Muscle of leg (tissue), 16 donors: ENCODE data around the gene ARPC5. TPM values are rescaled to one million over a fixed set of nuclear protein-coding genes. Genes with fewer than 3 reads are reported as not detected.
"Not testable (repeated sequence)": the region's sequence is repeated elsewhere in the genome, so short reads cannot be mapped to it uniquely, and the experiment has no call there.

Experiments used
- DNase-seq: peaks from one replicate; pipeline ENCODE4 v3.0.0; 2013
- H3K27ac ChIP-seq: one replicate; pipeline ENCODE4 v1.5.1; 2013; ENCODE audit warnings: mild to moderate bottlenecking, low read length, control low read depth
- H3K27me3 ChIP-seq: one replicate; pipeline ENCODE4 v1.6.1; 2013; ENCODE audit warnings: low read length; ENCODE audit not compliant: control insufficient read depth, insufficient read depth
- H3K36me3 ChIP-seq: one replicate; pipeline ENCODE4 v1.6.1; 2013; ENCODE audit warnings: low read length; ENCODE audit not compliant: control insufficient read depth, insufficient read depth
- H3K4me1 ChIP-seq: one replicate; pipeline ENCODE4 v1.6.1; 2013; ENCODE audit warnings: low read length; ENCODE audit not compliant: control insufficient read depth, insufficient read depth
- H3K4me3 ChIP-seq: one replicate; pipeline ENCODE4 v1.5.1; 2013; ENCODE audit warnings: low read length, control low read depth
- H3K9me3 ChIP-seq: replicated peaks from 2 replicates; pipeline ENCODE4 v1.6.1; 2013; ENCODE audit warnings: low read depth, low read length; ENCODE audit not compliant: control insufficient read depth
- WGBS: methylation state at CpG from one replicate; pipeline ENCODE4 v1.1.5; 2013; ENCODE audit warnings: missing lambda C conversion rate; ENCODE audit not compliant: insufficient coverage; 5-methylcytosine and 5-hydroxymethylcytosine counted together
- long read RNA-seq, 11 donors: transcript quantifications; one replicate each; lab custom pipeline, GENCODE V29; 2026
- polyA plus RNA-seq, 8 donors: library from polyadenylated mRNA; unstranded; fragments of 120-200 nt; gene quantifications; one replicate each; pipeline versions ENCODE4 v1.2.1 to v1.2.3, GENCODE V29; 2013; ENCODE audit warnings: inconsistent platforms in 1 of 8, low replicate concordance in 1 of 8; ENCODE audit not compliant: insufficient read length in 8 of 8, insufficient read depth in 1 of 8
- total RNA-seq: library from RNA; stranded (reverse); fragments of 120-200 nt; gene quantifications from one replicate; pipeline ENCODE4 v1.2.4, GENCODE V29; 2013

Gene ARPC5
- total RNA-seq, result 105 TPM
- 100 to 1,000 TPM in 3 of 8 donors, 10 to 100 TPM in 5; 81.4 to 116 (median 96.6) TPM for polyA plus RNA-seq
- long read RNA-seq, donor 1, full-length matches to known transcripts, result 48 of 48 reads
- long read RNA-seq, donor 1, partial matches to known transcripts, result 0 of 48 reads
- long read RNA-seq, donor 1, other reads (novel, unspliced or antisense), result 0 of 48 reads
- long read RNA-seq, donor 2, full-length matches to known transcripts, result 11 of 11 reads
- long read RNA-seq, donor 2, partial matches to known transcripts, result 0 of 11 reads
- long read RNA-seq, donor 2, other reads (novel, unspliced or antisense), result 0 of 11 reads
- long read RNA-seq, donor 3, full-length matches to known transcripts, result 72 of 81 reads
- long read RNA-seq, donor 3, partial matches to known transcripts, result 9 of 81 reads
- long read RNA-seq, donor 3, other reads (novel, unspliced or antisense), result 0 of 81 reads
- long read RNA-seq, donor 4, full-length matches to known transcripts, result 40 of 45 reads
- long read RNA-seq, donor 4, partial matches to known transcripts, result 5 of 45 reads
- long read RNA-seq, donor 4, other reads (novel, unspliced or antisense), result 0 of 45 reads
- long read RNA-seq, donor 5, full-length matches to known transcripts, result 219 of 264 reads
- long read RNA-seq, donor 5, partial matches to known transcripts, result 37 of 264 reads
- long read RNA-seq, donor 5, other reads (novel, unspliced or antisense), result 8 of 264 reads
- long read RNA-seq, donor 6, full-length matches to known transcripts, result 99 of 126 reads
- long read RNA-seq, donor 6, partial matches to known transcripts, result 20 of 126 reads
- long read RNA-seq, donor 6, other reads (novel, unspliced or antisense), result 7 of 126 reads
- long read RNA-seq, donor 7, full-length matches to known transcripts, result 100 of 114 reads
- long read RNA-seq, donor 7, partial matches to known transcripts, result 5 of 114 reads
- long read RNA-seq, donor 7, other reads (novel, unspliced or antisense), result 9 of 114 reads
- long read RNA-seq, donor 8, full-length matches to known transcripts, result 57 of 70 reads
- long read RNA-seq, donor 8, partial matches to known transcripts, result 7 of 70 reads
- long read RNA-seq, donor 8, other reads (novel, unspliced or antisense), result 6 of 70 reads
- long read RNA-seq, donor 9, full-length matches to known transcripts, result 65 of 71 reads
- long read RNA-seq, donor 9, partial matches to known transcripts, result 0 of 71 reads
- long read RNA-seq, donor 9, other reads (novel, unspliced or antisense), result 6 of 71 reads
- long read RNA-seq, donor 10, full-length matches to known transcripts, result 93 of 104 reads
- long read RNA-seq, donor 10, partial matches to known transcripts, result 11 of 104 reads
- long read RNA-seq, donor 10, other reads (novel, unspliced or antisense), result 0 of 104 reads
- long read RNA-seq, donor 11, full-length matches to known transcripts, result 68 of 84 reads
- long read RNA-seq, donor 11, partial matches to known transcripts, result 10 of 84 reads
- long read RNA-seq, donor 11, other reads (novel, unspliced or antisense), result 6 of 84 reads

GRCh38 chr1:183635606-183636333, at the start of gene ARPC5:
ARPC5 (minus strand) TSS chr1:183635783; CDS start chr1:183635659, 124 bp downstream.
- H3K4me3 ChIP-seq, result peak within 1 kb of the TSS; percentile 80
- H3K36me3 ChIP-seq, result peaks cover 2% of the 10 kb centered on the region
- H3K4me1 ChIP-seq, result peaks cover 6% of the 10 kb centered on the region
- no peaks in the 10 kb centered on the region for H3K9me3 ChIP-seq
- peaks cover 4% of the 10 kb centered on the region for H3K27me3 ChIP-seq
- DNase-seq, result peak; percentile 99
- under 1% methylated on average over 63 of the region's 65 CpGs for WGBS
- peak within 1 kb of the TSS; percentile 89 for H3K27ac ChIP-seq

GRCh38 chr1:183685112-183685713, 49.6 kb upstream of the ARPC5 start:
- Histone ChIP-seq H3K4me1 (no peaks in the 10 kb centered on the region), H3K4me3 (no peak overlapping the region), H3K36me3 (no peaks in the 10 kb centered on the region), H3K27me3 (no peaks in the 10 kb centered on the region), H3K9me3 (no peaks in the 10 kb centered on the region), H3K27ac (no peak overlapping the region)
- DNase-seq, result peak; percentile 52
- WGBS, result 20% methylated on average over 1 of the region's 3 CpGs

- not testable (repeated sequence) for H3K36me3 ChIP-seq, H3K27me3 ChIP-seq, DNase-seq, H3K4me1 ChIP-seq, H3K4me3 ChIP-seq, H3K9me3 ChIP-seq, H3K27ac ChIP-seq
- WGBS, result no CpG with 5 or more reads among the region's 4 CpGs
Observed at GRCh38 chr1:183679363-183679762, 43.8 kb upstream of the ARPC5 start.

- no peaks in the 10 kb centered on the region for H3K9me3 ChIP-seq
- no peak overlapping the region for H3K27ac ChIP-seq
- no peak overlapping the region for H3K4me3 ChIP-seq
- H3K27me3 ChIP-seq, result no peaks in the 10 kb centered on the region
- no peaks in the 10 kb centered on the region for H3K36me3 ChIP-seq
- peaks cover 6% of the 10 kb centered on the region for H3K4me1 ChIP-seq
- 100% methylated on average over 1 of the region's 3 CpGs for WGBS
- no peak for DNase-seq
Observed at GRCh38 chr1:183678819-183679218, 43.2 kb upstream of the ARPC5 start.

- H3K27me3 ChIP-seq, result no peaks in the 10 kb centered on the region
- no peaks in the 10 kb centered on the region for H3K9me3 ChIP-seq
- no peak overlapping the region for H3K27ac ChIP-seq
- H3K4me3 ChIP-seq, result no peak overlapping the region
- H3K4me1 ChIP-seq, result peaks cover 8% of the 10 kb centered on the region
- WGBS, result 38% methylated on average over 1 of the region's 2 CpGs
- no peaks in the 10 kb centered on the region for H3K36me3 ChIP-seq
- peak; percentile 41 for DNase-seq
Observed at GRCh38 chr1:183676586-183677189, 41.1 kb upstream of the ARPC5 start.

GRCh38 chr1:183675883-183676585, 40.5 kb upstream of the ARPC5 start:
- DNase-seq, result no peak
- Histone ChIP-seq H3K4me3 (no peak overlapping the region), H3K27me3 (no peaks in the 10 kb centered on the region), H3K9me3 (peaks cover 4% of the 10 kb centered on the region), H3K27ac (peak overlapping the region; percentile 69), H3K36me3 (no peaks in the 10 kb centered on the region), H3K4me1 (peaks cover 8% of the 10 kb centered on the region)
- no CpG with 5 or more reads among the region's 3 CpGs for WGBS

GRCh38 chr1:183675381-183675780, 39.8 kb upstream of the ARPC5 start:
- H3K4me1 ChIP-seq, result peaks cover 8% of the 10 kb centered on the region

GRCh38 chr1:183674886-183675285, 39.3 kb upstream of the ARPC5 start:
- H3K9me3 ChIP-seq, result peaks cover 4% of the 10 kb centered on the region
- peaks cover 8% of the 10 kb centered on the region for H3K4me1 ChIP-seq
- WGBS, result no CpG with 5 or more reads among the region's 2 CpGs
- no peaks in the 10 kb centered on the region for H3K36me3 ChIP-seq
- peak; percentile 96 for DNase-seq
- H3K27me3 ChIP-seq, result no peaks in the 10 kb centered on the region
- H3K4me3 ChIP-seq, result no peak overlapping the region
- peak overlapping the region; percentile 36 for H3K27ac ChIP-seq

More at GRCh38 chr1:183675381-183675780, 39.8 kb upstream of the ARPC5 start:
- H3K9me3 ChIP-seq, result peaks cover 4% of the 10 kb centered on the region
- no peaks in the 10 kb centered on the region for H3K36me3 ChIP-seq
- peak overlapping the region; percentile 69 for H3K27ac ChIP-seq
- H3K4me3 ChIP-seq, result no peak overlapping the region
- peak; percentile 49 for DNase-seq
- no peaks in the 10 kb centered on the region for H3K27me3 ChIP-seq
